A549 (cell line): Measurements from ENCODE around the gene EVI5L. TPM values are rescaled to one million over a fixed set of nuclear protein-coding genes. Genes with fewer than 3 reads are reported as not detected.

ENCODE experiments used
- ATAC-seq, 2 experiments: fragments of 200-7000 bp in 1 of 2; fragments of >200 bp in 1 of 2; cut with Nextera tagmentation in 1 of 2; cut with Tn5 transposase in 1 of 2; 3 replicates each; pipeline versions ENCODE4 v1.8.0 to v1.9.1; 2018 to 2020; ENCODE audit warnings: mild to moderate bottlenecking in 1 of 2, moderate library complexity in 1 of 2
- CTCF ChIA-PET: fragments of 300-600 bp; sonication (Branson Sonifier 250); formaldehyde crosslinking; extraction: SDS; loops from one replicate; lab custom pipeline; 2021; ENCODE audit warnings: antibody characterized with exemption, inconsistent platforms; lab: Yijun Ruan, JAX
- POLR2A ChIA-PET: fragments of 350-600 bp; formaldehyde crosslinking; extraction: SDS; loops from one replicate; lab custom pipeline; 2021; ENCODE audit warnings: antibody characterized with exemption, inconsistent platforms; lab: Yijun Ruan, JAX
- DNase-seq, 2 experiments: peaks; one replicate each; pipeline versions ENCODE4 v3.0.0 to v3.0.0-alpha.2; 2011 to 2016; ENCODE audit warnings: low read depth in 1 of 2, low spot score in 1 of 2
- FAIRE-seq: peaks from 2 replicates; lab custom pipeline; 2011; peaks lifted over from hg19 to GRCh38; lab: Jason Lieb, UNC
- H3K27ac ChIP-seq, 2 experiments: fragments of >200 bp; sonication (Bioruptor Twin); formaldehyde crosslinking; 3 replicates each; pipeline ENCODE4 v1.5.1; 2016 to 2017
- H3K4me1 ChIP-seq: fragments of >200 bp; sonication (Bioruptor Twin); formaldehyde crosslinking; 3 replicates; pipeline ENCODE4 v1.6.1; 2016
- H3K4me2 ChIP-seq: fragments of >200 bp; sonication (Bioruptor Twin); formaldehyde crosslinking; 3 replicates; pipeline ENCODE4 v1.6.1; 2016
- H3K4me3 ChIP-seq: fragments of >200 bp; sonication (Bioruptor Twin); formaldehyde crosslinking; 3 replicates; pipeline ENCODE4 v1.5.1; 2016
- H3K9me3 ChIP-seq: fragments of >200 bp; sonication (Bioruptor Twin); formaldehyde crosslinking; 3 replicates; pipeline ENCODE4 v1.6.1; 2016
- ATOH8 ChIP-seq: fragments of 250-450 bp; sonication (Bioruptor Pico); IDR thresholded peaks from 2 replicates; pipeline ENCODE4 v1.5.0; 2020; ENCODE audit warnings: low read depth, mild to moderate bottlenecking, moderate library complexity
- BCL3 ChIP-seq: fragments of >200 bp; sonication (Bioruptor Twin); formaldehyde crosslinking; IDR thresholded peaks from 3 replicates; pipeline ENCODE4 v1.6.1; 2016
- EHF ChIP-seq: fragments of 250-450 bp; sonication (Bioruptor Pico); IDR thresholded peaks from 2 replicates; pipeline ENCODE4 v1.5.0; 2020; ENCODE audit warnings: mild to moderate bottlenecking
- FOSL2 ChIP-seq, 2 experiments: fragments of 450-650 bp in 1 of 2; fragments of >200 bp in 1 of 2; sonication (Bioruptor Twin) in 1 of 2; formaldehyde crosslinking; IDR thresholded peaks; 2 replicates each; pipeline versions ENCODE4 v1.5.0 to v1.6.1; 2016 to 2020; ENCODE audit warnings: mild to moderate bottlenecking in 1 of 2, moderate library complexity in 1 of 2
- FOXS1 ChIP-seq: fragments of 250-450 bp; sonication (Bioruptor Pico); IDR thresholded peaks from 2 replicates; pipeline ENCODE4 v1.5.0; 2020; ENCODE audit warnings: mild to moderate bottlenecking, moderate library complexity
- HEYL ChIP-seq: fragments of 250-450 bp; sonication (Bioruptor Pico); IDR thresholded peaks from 2 replicates; pipeline ENCODE4 v1.8.0; 2021; ENCODE audit warnings: mild to moderate bottlenecking, moderate library complexity
- HMGXB4 ChIP-seq: fragments of 250-450 bp; sonication (Bioruptor Pico); IDR thresholded peaks from 2 replicates; pipeline ENCODE4 v1.5.0; 2021; ENCODE audit warnings: mild to moderate bottlenecking, moderate library complexity, borderline replicate concordance
- JUN ChIP-seq, 2 experiments: fragments of >200 bp; sonication (Bioruptor Twin); formaldehyde crosslinking; IDR thresholded peaks; 2 replicates in 1 of 2; 3 replicates in 1 of 2; pipeline ENCODE4 v1.6.1; 2016 to 2017
- KDM1A ChIP-seq: fragments of 200-600 bp; sonication (generic); IDR thresholded peaks from 2 replicates; pipeline ENCODE4 v1.6.1; 2016; ENCODE audit warnings: low read depth, mild to moderate bottlenecking
- MYC ChIP-seq: IDR thresholded peaks from 2 replicates; pipeline ENCODE4 v1.6.1; 2012; ENCODE audit warnings: mild to moderate bottlenecking, inconsistent platforms, low read length, improper control_type of control experiment, borderline replicate concordance
- NFE2L2 ChIP-seq: fragments of 150-350 bp; conservative IDR thresholded peaks from 2 replicates; pipeline ENCODE4 v1.6.1; 2014; ENCODE audit warnings: low read length
- PHF8 ChIP-seq: fragments of 200-600 bp; sonication (generic); IDR thresholded peaks from 2 replicates; pipeline ENCODE4 v1.6.1; 2016; ENCODE audit warnings: low read depth, mild to moderate bottlenecking, antibody characterized with exemption, moderate library complexity, borderline replicate concordance
- RAD21 ChIP-seq, 2 experiments: fragments of >200 bp in 1 of 2; sonication (Bioruptor Twin) in 1 of 2; formaldehyde crosslinking in 1 of 2; IDR thresholded peaks in 1 of 2; conservative IDR thresholded peaks in 1 of 2; 2 replicates in 1 of 2; 3 replicates in 1 of 2; pipeline ENCODE4 v1.6.1; 2012 to 2018; ENCODE audit warnings: inconsistent platforms in 1 of 2
- RNF2 ChIP-seq: fragments of 200-600 bp; sonication (generic); IDR thresholded peaks from 2 replicates; pipeline ENCODE4 v1.6.1; 2016; ENCODE audit warnings: low read depth, mild to moderate bottlenecking, antibody characterized with exemption, moderate library complexity, borderline replicate concordance
- SMC3 ChIP-seq: fragments of >200 bp; sonication (Bioruptor Twin); formaldehyde crosslinking; IDR thresholded peaks from 3 replicates; pipeline ENCODE4 v1.6.1; 2018; ENCODE audit warnings: inconsistent platforms
- ZSCAN20 ChIP-seq: fragments of 250-450 bp; sonication (Bioruptor Pico); IDR thresholded peaks from 2 replicates; pipeline ENCODE4 v1.8.0; 2022; ENCODE audit warnings: mild to moderate bottlenecking, moderate library complexity
- WGBS: methylation state at CpG from one replicate; pipeline ENCODE4 v1.1.6; 2017; ENCODE audit errors: missing lambda C conversion rate; 5-methylcytosine and 5-hydroxymethylcytosine counted together
- polyA plus RNA-seq, 4 experiments: library from polyadenylated mRNA; depleted of rRNA in 3 of 4; stranded (reverse); fragments of >200 nt; fragmentation: RNase III in 1 of 4; extraction: RNeasy Plus Mini Kit Qiagen cat#74134 plus additional on column Dnase treatment in 1 of 4; gene quantifications; 2 replicates in 3 of 4; 3 replicates in 1 of 4; pipeline ENCODE4 v1.2.3, GENCODE V29; 2011 to 2017

EVI5L gene
- polyA plus RNA-seq, 2 of the 4 experiments (the other 2 are of a cell fraction) = 1.2 to 1.8 TPM

GRCh38 chr19:7903244-7904073 lies 73.4 kb downstream of the EVI5L start, which contains the start of gene MAP2K7 (continued):
- peak; percentile 46; the same call in 1 of the 2 replicates for TF ChIP-seq PHF8
- TF ChIP-seq BCL3 = peak; percentile 83; the same call in 1 of the 3 replicates
- no peak; the same call in 1 of the 2 replicates for TF ChIP-seq RNF2
- TF ChIP-seq MYC = peak; percentile 74
- 0 out of 3 replicates have a peak, but pooled peaks have one; percentile 18 for TF ChIP-seq SMC3
- TF ChIP-seq, all 56 proteins: peak for 12

GRCh38 chr19:7904074-7905020 lies 74.3 kb downstream of the EVI5L start:
- POLR2A ChIA-PET = interaction anchor here (0.6 to 2.5 kb wide), 9 partner anchors 11 to 304 kb away, joined by 3 to 17 read pairs (median 4); partner anchors contain the start of genes LRRC8E and SNAPC2
- Histone ChIP-seq H3K4me3 (peak overlapping the region; percentile 72), H3K9me3 (no peaks in the 10 kb centered on the region), H3K4me1 (peaks cover 8% of the 10 kb centered on the region), H3K27ac (peak overlapping the region; percentile 88 to 97), H3K4me2 (peak overlapping the region; percentile 86)
- FAIRE-seq = no peak
- 42% methylated on average over 13 of the region's 68 CpGs for WGBS
- DNase-seq = no peak
- peak; percentile 12 to 35 for ATAC-seq
- no peak for TF ChIP-seq JUN (IDR thresholded peaks at IDR 0.05)
- no peak for TF ChIP-seq RAD21 (conservative IDR thresholded peaks at IDR 0.05 in 1 of 2, IDR thresholded peaks at IDR 0.05 in 1 of 2)
- TF ChIP-seq HEYL (CRISPR knock-in tag) = no peak
- TF ChIP-seq ATOH8 = no peak
- no peak for TF ChIP-seq FOSL2 (IDR thresholded peaks at IDR 0.05)
- no peak for TF ChIP-seq FOSL2 (CRISPR knock-in tag; IDR thresholded peaks at IDR 0.05)
- TF ChIP-seq FOXS1 (CRISPR knock-in tag) = no peak
- TF ChIP-seq KDM1A = no peak
- TF ChIP-seq HMGXB4 (CRISPR knock-in tag) = no peak
- no peak for TF ChIP-seq ZSCAN20 (CRISPR knock-in tag)
- no peak for TF ChIP-seq RNF2
- no peak for TF ChIP-seq NFE2L2
- TF ChIP-seq EHF (CRISPR knock-in tag) = no peak
- CTCF ChIA-PET = interaction anchor here (0.9 to 2.5 kb wide), 10 partner anchors 8 to 52 kb away, joined by 3 to 10 read pairs (median 4); partner anchors contain the start of gene LRRC8E
